Dermis lymphatic vessel endothelial cell (primary cell): Measurements from ENCODE around the gene NECTIN4. TPM values are rescaled to one million over a fixed set of nuclear protein-coding genes. Genes with fewer than 3 reads are reported as not detected.

Source experiments
- total RNA-seq: library from RNA; depleted of rRNA; stranded (reverse); fragments of >200 nt; gene quantifications from 2 replicates; pipeline ENCODE4 v1.2.1, GENCODE V29; 2014

NECTIN4 gene
- total RNA-seq, result under 0.01 and 0.34 TPM in 2 replicates

GRCh38 chr1:161089251-161089924, at the start of gene NECTIN4:
TSS of gene NECTIN4 (minus strand) at chr1:161089558. CDS start at chr1:161089296, 262 bp downstream.

GRCh38 chr1:161132410-161133219, 43.3 kb upstream of the NECTIN4 start, which contains the start of gene DEDD:
TSS of gene DEDD (minus strand) at chr1:161132667. CDS start at chr1:161124462, 8,205 bp downstream.

DNA sequence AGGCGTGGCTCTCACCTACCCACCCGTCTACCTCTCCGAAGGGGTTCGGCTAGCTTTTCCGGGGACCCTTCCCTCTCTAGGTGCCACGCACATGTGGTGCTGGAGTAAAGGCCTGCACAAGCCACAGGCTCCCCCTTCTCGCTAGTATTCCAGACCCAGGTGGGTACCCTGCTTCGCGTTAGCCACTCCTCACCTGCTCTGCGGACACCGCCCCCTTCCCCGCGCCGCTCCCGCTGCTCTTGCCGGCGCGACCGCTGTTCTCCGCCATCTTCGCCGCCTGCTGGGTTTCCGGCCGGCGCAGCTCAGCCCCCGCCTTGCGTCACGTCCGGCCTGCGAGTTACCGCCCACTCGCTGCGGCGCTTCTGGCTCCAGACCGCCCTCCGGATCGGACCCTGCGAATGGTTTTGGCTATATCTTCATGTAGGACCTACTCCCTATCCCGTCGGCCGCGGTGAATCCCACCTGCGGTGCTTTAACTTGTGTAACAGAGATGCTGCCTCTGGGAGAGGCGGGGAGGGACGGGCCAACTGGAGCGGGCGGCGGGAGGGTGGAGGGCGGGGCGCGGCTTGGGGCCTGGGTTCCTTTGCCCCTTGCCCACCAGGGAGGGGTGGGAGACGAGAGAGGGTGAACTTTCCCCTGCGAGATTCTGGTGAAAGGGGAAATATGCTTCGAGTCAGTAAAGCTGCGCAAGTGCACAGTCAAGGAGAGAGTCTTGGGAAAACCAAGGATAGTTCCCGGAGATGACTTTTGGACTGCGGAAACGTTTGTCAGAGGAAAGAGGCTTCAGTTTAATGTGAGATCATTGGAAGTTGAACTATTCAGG, 28.6 kb upstream of the NECTIN4 start, which contains the start of the genes NIT1 and PFDN2:
Gene NIT1, plus strand, starts transcription at position 347 of the 823 bp plus-strand sequence. Its CDS starts 72 bp downstream, at position 419.
Gene PFDN2, minus strand, starts transcription at position 279 of the 823 bp plus-strand sequence. Its CDS starts 11 bp downstream, at position 268.

DNA sequence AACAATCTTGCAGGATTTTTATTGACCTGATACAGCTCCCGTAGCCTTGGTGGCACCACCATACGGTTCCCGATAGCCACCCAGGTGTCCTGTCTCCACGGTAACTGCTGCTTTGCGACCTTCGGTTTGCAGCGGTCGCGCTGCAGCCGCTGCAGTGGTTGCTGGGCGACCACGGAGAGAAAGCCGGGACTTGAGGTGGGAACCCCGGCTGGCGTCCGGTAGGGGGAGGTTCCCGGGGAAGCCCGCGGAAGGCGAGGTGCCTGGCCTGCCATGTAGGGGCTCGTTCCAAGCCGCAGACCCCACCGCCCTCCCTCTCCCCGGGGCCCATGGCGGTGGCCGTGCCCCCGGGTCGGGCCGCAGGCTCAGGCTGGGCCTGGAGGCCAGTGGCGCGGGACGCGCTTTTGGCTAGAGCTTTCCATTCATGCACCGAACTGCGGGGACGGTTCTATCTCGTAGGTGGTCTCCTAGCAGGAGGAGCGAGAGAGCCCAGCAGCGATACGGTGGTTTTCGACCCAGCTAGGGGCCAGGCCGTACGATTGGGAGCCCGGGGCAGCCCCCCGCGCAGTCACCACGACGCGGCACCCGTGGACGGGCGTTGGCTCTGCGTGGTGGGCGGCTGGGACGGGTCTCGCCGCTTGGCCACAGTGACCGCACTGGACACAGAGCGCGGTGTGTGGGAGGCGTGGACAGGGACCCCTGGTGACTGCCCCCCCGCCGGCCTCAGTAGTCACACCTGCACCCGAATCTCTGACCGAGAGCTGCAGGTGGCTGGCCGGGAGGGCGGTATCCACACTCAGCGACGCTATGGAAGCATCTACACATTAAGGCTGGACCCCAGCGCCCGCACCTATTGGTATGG, 9.1 kb upstream of the NECTIN4 start, which contains the start of gene KLHDC9:
Gene KLHDC9, plus strand, starts transcription at position 152 of the 859 bp plus-strand sequence. Its CDS starts 175 bp downstream, at position 327.

DNA sequence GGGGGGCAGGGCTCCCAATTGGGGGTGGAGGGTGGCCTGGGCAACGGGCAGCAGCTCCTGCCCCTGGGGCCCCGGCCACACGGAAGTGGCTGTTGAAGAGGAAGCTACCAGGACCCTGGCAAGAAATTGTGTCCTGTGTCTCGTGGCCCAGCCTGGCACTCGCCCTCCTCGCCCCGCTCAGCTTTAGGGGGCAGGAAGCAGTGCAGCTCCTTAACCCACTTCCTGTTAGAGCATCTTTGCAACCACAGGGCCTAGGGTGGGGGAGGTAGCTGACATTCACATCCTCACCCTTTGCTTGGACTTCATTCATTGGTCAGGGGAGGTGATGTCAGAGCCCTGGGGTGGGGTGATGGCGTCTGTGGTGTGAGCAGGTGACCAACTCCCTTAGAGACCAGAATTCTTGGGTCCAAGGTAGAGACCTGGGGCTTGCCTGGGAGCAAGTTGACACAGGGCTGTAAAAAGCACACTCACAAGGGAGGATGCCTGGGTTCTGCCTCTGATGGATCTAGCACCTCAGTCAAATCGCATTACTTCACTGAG, 19.6 kb downstream of the NECTIN4 start, which contains the start of gene ARHGAP30:
Gene ARHGAP30, minus strand, starts transcription at position 161 of the 540 bp plus-strand sequence. CDS start 267 bp downstream, outside the sequence.

GRCh38 chr1:161045736-161046604, 43.4 kb downstream of the NECTIN4 start, which contains the start of gene USF1:
TSS of gene USF1 (minus strand) at chr1:161045977. CDS start at chr1:161043275, 2,702 bp downstream.

DNA sequence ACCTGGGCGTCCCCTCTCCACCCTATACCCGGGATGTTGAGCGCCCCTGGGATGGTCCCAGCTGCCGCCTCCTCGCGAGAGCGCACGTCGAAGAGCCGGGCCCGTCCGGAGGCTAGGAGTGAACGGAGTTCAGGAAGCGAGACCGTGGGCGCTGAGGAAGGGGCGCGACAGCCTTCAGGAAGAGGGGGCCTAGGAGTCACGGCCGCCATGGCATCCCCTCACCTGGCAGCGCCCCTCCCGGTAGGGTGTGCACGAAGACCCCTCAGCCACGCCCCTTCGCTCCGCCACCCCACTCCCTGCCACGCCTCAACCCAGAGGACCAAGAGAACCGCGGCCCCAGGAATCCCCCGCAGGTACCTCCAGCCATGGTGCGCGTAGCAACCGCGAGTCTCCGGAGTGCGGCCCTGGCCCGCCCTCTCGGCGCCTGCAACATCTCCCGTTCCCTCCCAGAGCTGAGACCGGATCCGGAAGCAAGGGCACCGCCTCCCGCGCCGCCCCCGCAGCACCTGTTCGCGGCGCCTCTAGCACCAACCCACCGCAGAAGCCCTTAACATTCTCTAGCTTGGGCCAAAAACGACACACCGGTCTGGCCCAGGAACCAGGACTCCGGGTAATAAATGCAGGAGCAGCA, 50.7 kb downstream of the NECTIN4 start, which contains the start of gene TSTD1:
Gene TSTD1, minus strand, starts transcription at position 442 of the 631 bp plus-strand sequence. Its CDS starts 75 bp downstream, at position 367.

Other genes with a start within 250 kb of the NECTIN4 start
- gene CD244, start 226.7 kb downstream of the NECTIN4 start, total RNA-seq, result not detected in 2 replicates
- gene ITLN1, start 204.4 kb downstream of the NECTIN4 start, total RNA-seq, result not detected in 2 replicates
- gene ITLN2, start 134.7 kb downstream of the NECTIN4 start, total RNA-seq, result 0.09 TPM in 1 of 2 replicates, not detected in the other
- 111 and 184 TPM in 2 replicates for gene F11R, start 68.4 kb downstream of the NECTIN4 start, total RNA-seq
- gene TSTD1, start 50.6 kb downstream of the NECTIN4 start, total RNA-seq, result 9.1 and 15.4 TPM in 2 replicates
- gene USF1, start 43.6 kb downstream of the NECTIN4 start, total RNA-seq, result 85.4 and 91.7 TPM in 2 replicates
- gene ARHGAP30, start 19.7 kb downstream of the NECTIN4 start, total RNA-seq, result not detected in 2 replicates
- gene KLHDC9, start 8.8 kb upstream of the NECTIN4 start, total RNA-seq, result 0.95 and 1.6 TPM in 2 replicates
- gene PFDN2, start 28.5 kb upstream of the NECTIN4 start, total RNA-seq, result 38.9 and 39.4 TPM in 2 replicates
- 9.1 and 12.4 TPM in 2 replicates for gene NIT1, start 28.5 kb upstream of the NECTIN4 start, total RNA-seq
- 43.3 and 50.0 TPM in 2 replicates for gene DEDD, start 43.1 kb upstream of the NECTIN4 start, total RNA-seq
- 154 and 165 TPM in 2 replicates for gene UFC1, start 64.4 kb upstream of the NECTIN4 start, total RNA-seq
- gene USP21, start 69.9 kb upstream of the NECTIN4 start, total RNA-seq, result 3.7 and 4.0 TPM in 2 replicates
- gene PPOX, start 76.9 kb upstream of the NECTIN4 start, total RNA-seq, result 11.9 and 15.5 TPM in 2 replicates
- 15.6 and 20.3 TPM in 2 replicates for gene B4GALT3, start 87.9 kb upstream of the NECTIN4 start, total RNA-seq
- 10.0 and 13.3 TPM in 2 replicates for gene ADAMTS4, start 109.5 kb upstream of the NECTIN4 start, total RNA-seq
- 161 and 182 TPM in 2 replicates for gene NDUFS2, start 112.8 kb upstream of the NECTIN4 start, total RNA-seq
- 0.17 TPM in 1 of 2 replicates, not detected in the other for gene FCER1G, start 125.7 kb upstream of the NECTIN4 start, total RNA-seq
- gene APOA2, start 134.1 kb upstream of the NECTIN4 start, total RNA-seq, result not detected in 2 replicates
- 10.2 and 10.9 TPM in 2 replicates for gene TOMM40L, start 136.5 kb upstream of the NECTIN4 start, total RNA-seq
- gene NR1I3, start 148.6 kb upstream of the NECTIN4 start, total RNA-seq, result not detected in 2 replicates
- gene PCP4L1, start 169.2 kb upstream of the NECTIN4 start, total RNA-seq, result not detected in 2 replicates
- 1.3 and 1.7 TPM in 2 replicates for gene MPZ, start 220.4 kb upstream of the NECTIN4 start, total RNA-seq
- gene SDHC, start 224.8 kb upstream of the NECTIN4 start, total RNA-seq, result 20.2 and 28.7 TPM in 2 replicates